Measurements from ENCODE around the gene ANO10.

DNA sequence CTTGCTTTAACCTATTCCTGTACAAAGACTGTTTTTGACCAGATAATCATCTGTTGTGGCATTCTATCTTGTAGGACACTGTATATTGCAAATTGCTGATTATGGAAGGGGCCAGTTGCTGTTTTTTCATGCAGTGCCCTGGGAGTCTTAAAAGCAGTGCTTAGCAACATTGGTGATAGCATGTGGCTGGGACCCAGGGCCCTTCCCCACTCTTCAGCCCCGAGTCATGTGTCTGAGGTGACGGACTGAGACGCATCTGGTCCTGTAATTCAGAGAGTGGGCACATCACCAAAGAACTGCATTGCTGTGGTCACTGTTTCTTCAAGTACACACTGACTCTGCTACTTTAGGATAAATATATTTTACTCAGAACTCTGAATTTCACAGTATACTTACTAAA is 272.1 kb downstream of the ANO10 start:
- TF ChIP-seq EZH2 (IDR thresholded peaks at IDR 0.05; ENCODE audit: low read length, unreplicated experiment) (no peak), EZH2phosphoT487 (IDR thresholded peaks at IDR 0.05; ENCODE audit: borderline replicate concordance, low read length) (no peak)
- TF ChIP-seq, protein P1, sequence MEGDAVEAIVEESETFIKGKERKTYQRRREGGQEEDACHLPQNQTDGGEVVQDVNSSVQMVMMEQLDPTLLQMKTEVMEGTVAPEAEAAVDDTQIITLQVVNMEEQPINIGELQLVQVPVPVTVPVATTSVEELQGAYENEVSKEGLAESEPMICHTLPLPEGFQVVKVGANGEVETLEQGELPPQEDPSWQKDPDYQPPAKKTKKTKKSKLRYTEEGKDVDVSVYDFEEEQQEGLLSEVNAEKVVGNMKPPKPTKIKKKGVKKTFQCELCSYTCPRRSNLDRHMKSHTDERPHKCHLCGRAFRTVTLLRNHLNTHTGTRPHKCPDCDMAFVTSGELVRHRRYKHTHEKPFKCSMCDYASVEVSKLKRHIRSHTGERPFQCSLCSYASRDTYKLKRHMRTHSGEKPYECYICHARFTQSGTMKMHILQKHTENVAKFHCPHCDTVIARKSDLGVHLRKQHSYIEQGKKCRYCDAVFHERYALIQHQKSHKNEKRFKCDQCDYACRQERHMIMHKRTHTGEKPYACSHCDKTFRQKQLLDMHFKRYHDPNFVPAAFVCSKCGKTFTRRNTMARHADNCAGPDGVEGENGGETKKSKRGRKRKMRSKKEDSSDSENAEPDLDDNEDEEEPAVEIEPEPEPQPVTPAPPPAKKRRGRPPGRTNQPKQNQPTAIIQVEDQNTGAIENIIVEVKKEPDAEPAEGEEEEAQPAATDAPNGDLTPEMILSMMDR (conservative IDR thresholded peaks at IDR 0.05; ENCODE audit: low read depth, low read length), result no peak
